GM20000 (cell line): ENCODE results near the gene GMPPA.

Experiments used
- DNase-seq: peaks from one replicate; pipeline ENCODE4 v3.0.0; 2012; ENCODE audit warnings: low spot score
- CTCF ChIP-seq: IDR thresholded peaks from 2 replicates; pipeline ENCODE4 v1.5.1; 2012; ENCODE audit warnings: mild to moderate bottlenecking, control low read depth; ENCODE audit errors: extremely low read depth, missing control alignments

The GMPPA gene

GRCh38 chr2:219464286-219465032 lies 34.2 kb upstream of the GMPPA start:
- TF ChIP-seq CTCF, result no peak
- no peak for DNase-seq

- DNase-seq, result no peak
- no peak for TF ChIP-seq CTCF
These were observed 32.8 kb upstream of the GMPPA start for GRCh38 chr2:219465659-219466561.

GRCh38 chr2:219466816-219467735 lies 31.6 kb upstream of the GMPPA start:
- DNase-seq, result no peak

GRCh38 chr2:219467736-219468075 lies 31.0 kb upstream of the GMPPA start:
- no peak for DNase-seq
- TF ChIP-seq CTCF, result no peak

More at GRCh38 chr2:219466816-219467735, 31.6 kb upstream of the GMPPA start:
- TF ChIP-seq CTCF, result no peak

- DNase-seq, result no peak
- no peak for TF ChIP-seq CTCF
These were observed 30.1 kb upstream of the GMPPA start for GRCh38 chr2:219468410-219469185.

- no peak for DNase-seq
- TF ChIP-seq CTCF, result no peak
These were observed 29.4 kb upstream of the GMPPA start for GRCh38 chr2:219469186-219469724.
